ENCODE measurements around the gene SNAP47. TPM values are rescaled to one million over a fixed set of nuclear protein-coding genes. Genes with fewer than 3 reads are reported as not detected.

Gene SNAP47
- 53.4 and 53.9 TPM in 2 replicates for total RNA-seq

GRCh38 chr1:227734856-227735538 is at the start of gene SNAP47, which contains the start of gene JMJD4:
Gene SNAP47, plus strand, starts transcription at chr1:227735435. Its CDS starts 12,302 bp downstream, at chr1:227747737.
Gene JMJD4, minus strand, starts transcription at chr1:227735302. Its CDS starts 29 bp downstream, at chr1:227735273.

GRCh38 chr1:227815468-227816409 is 80.5 kb downstream of the SNAP47 start, which contains the start of gene PRSS38:
Gene PRSS38, plus strand, starts transcription at chr1:227815675. Its CDS starts 42 bp downstream, at chr1:227815717.

Other genes with a start within 250 kb of the SNAP47 start
- gene ZNF678, start 171.9 kb upstream of the SNAP47 start, total RNA-seq, result 3.9 and 6.0 TPM in 2 replicates
- gene JMJD4, start 133 bp upstream of the SNAP47 start, total RNA-seq, result 42.9 and 43.3 TPM in 2 replicates
- not detected in 2 replicates for gene PRSS38, start 80.2 kb downstream of the SNAP47 start, total RNA-seq
- gene WNT9A, start 212.5 kb downstream of the SNAP47 start, total RNA-seq, result 4.7 and 4.9 TPM in 2 replicates

Measured in hair follicle dermal papilla cell (primary cell).